GM21381 (cell line): ENCODE measurements around the gene PRDM12.
"Not testable (repeated sequence)": the region's sequence is repeated elsewhere in the genome, so short reads cannot be mapped to it uniquely, and the experiment has no call there.

Experiments
- ATAC-seq: cut with Tn5 transposase; IDR thresholded peaks from one replicate; pipeline ENCODE4 v1.9.1; 2021; ENCODE audit warnings: mild to moderate bottlenecking, moderate library complexity; ENCODE audit not compliant: unreplicated experiment

PRDM12 gene

DNA sequence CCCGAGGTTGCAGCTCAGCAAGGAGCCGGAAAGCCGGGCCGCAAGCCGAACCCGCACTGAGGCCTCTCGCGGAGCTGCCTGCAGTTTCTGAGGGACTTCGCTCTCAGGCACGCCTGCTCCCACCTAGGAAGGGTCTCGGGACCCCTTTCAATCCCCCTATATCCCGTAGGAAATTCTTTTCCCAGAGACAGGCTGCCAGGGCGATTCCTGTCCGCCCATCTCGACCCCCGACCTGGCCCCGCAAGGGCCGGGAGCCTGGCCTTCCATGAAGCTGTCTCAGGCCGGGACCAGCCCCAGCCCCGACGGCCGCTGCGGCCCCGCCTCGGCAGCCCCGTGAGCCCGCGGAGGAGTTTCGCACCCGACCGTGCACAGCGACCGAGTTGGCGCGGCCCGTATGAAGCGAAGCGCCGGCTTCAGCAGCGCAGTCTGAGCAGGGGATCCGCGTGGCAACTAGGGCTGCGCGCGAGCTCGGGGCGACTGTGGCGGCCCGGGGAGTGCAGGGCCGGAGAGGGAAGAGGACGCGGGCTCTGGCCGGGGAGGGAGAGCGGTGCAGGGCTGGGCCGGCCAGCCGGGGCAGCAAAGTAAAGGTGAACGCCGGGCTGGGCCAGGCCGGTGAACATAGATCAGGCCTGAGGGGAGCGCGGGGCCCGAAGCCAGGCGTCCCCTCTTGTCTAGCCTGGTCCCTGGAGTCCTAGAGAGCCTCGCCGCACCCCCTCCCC is 977 bp upstream of the PRDM12 start:
- ATAC-seq: no peak

- ATAC-seq: no peak
These were observed 480 bp upstream of the PRDM12 start for GRCh38 chr9:130663977-130664250.

GRCh38 chr9:130665029-130665430 is 636 bp downstream of the PRDM12 start:
- no peak for ATAC-seq

- ATAC-seq: no peak
These were observed 1.3 kb downstream of the PRDM12 start for GRCh38 chr9:130665431-130666392.

- no peak for ATAC-seq
These were observed 2.2 kb downstream of the PRDM12 start for GRCh38 chr9:130666393-130667119.

DNA sequence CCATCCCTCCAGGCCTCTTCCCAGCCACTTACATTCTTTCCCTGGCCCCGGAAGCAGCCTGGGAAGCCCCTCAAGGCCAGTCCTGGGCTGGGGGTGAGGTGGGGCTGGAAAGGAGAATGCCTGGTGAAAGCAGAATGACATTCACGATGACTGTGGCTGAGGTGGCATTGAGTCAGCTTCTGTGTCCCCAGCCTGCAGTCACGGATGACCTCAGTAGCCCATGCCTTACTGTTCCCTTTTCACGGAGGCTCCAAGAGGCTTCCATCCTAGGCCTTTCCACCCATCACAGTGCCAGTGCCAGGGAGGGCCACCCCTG is 2.7 kb downstream of the PRDM12 start:
- ATAC-seq: no peak

- ATAC-seq: no peak
These were observed 3.8 kb downstream of the PRDM12 start for GRCh38 chr9:130668196-130668595.

DNA sequence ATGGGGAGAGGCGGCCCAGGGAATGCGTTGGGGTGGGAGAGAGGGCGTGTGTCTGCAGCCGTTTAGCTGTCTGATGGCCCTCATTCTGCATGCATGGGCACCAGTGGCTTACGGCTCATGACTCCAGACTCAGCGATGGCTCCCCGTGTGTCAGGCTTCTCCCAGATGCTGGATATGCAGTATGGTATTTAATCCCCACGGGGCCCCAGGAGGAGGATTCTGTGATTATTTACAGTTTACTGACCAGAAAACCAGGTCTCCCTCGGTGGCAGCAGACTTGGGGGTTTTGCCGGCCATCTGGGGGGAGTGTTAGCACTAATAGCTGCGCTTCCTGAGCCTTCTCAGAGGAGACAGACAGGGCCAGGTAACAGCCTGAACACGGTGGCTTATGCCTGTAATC is 4.3 kb downstream of the PRDM12 start:
- ATAC-seq: no peak

- no peak for ATAC-seq
These were observed 5.6 kb downstream of the PRDM12 start for GRCh38 chr9:130669965-130670364.

- no peak for ATAC-seq
These were observed 6.2 kb downstream of the PRDM12 start for GRCh38 chr9:130670644-130671043.

GRCh38 chr9:130672466-130672865 is 8.1 kb downstream of the PRDM12 start:
- no peak for ATAC-seq

- ATAC-seq: no peak
These were observed 8.7 kb downstream of the PRDM12 start for GRCh38 chr9:130672933-130673615.

DNA sequence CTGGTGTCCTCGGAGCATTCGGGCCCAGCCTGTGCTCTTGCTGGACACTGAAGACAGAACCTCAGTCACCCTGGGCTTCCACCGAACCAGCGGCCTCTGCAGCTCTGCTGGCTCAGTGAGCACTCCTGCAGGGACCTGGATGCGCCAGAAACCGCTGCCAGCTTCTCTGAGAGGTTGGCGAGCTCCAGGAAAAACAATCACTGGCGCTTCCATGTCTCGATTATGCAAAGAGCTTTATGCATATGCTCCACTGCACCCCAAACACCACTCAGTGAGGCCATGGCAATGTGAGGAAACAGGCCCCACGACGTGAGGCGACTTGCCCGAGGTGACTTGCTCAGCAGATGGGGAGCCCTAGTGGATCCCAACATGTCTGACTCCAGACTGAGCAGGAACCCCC is 11.0 kb downstream of the PRDM12 start:
- ATAC-seq: no peak

DNA sequence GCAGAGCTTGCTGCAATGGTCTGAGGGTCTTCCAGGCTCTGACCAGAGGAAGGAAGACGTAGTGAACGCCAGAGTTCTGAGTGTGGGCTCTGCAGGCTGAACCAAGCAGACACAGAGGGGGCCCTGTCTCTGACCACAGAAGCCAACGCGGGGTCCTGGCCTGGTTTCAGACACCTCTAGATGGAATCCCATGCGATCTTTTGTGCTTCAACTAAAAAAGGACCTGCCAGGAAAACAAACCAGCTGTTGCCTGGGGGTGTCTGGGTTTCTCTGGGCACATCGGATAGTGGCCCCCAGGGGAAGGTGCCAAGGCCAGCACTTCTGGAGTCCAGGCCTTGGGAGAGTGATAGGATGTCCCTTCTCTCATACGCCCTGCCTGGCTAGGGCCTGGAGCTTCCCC is 12.9 kb downstream of the PRDM12 start:
- ATAC-seq: no peak

DNA sequence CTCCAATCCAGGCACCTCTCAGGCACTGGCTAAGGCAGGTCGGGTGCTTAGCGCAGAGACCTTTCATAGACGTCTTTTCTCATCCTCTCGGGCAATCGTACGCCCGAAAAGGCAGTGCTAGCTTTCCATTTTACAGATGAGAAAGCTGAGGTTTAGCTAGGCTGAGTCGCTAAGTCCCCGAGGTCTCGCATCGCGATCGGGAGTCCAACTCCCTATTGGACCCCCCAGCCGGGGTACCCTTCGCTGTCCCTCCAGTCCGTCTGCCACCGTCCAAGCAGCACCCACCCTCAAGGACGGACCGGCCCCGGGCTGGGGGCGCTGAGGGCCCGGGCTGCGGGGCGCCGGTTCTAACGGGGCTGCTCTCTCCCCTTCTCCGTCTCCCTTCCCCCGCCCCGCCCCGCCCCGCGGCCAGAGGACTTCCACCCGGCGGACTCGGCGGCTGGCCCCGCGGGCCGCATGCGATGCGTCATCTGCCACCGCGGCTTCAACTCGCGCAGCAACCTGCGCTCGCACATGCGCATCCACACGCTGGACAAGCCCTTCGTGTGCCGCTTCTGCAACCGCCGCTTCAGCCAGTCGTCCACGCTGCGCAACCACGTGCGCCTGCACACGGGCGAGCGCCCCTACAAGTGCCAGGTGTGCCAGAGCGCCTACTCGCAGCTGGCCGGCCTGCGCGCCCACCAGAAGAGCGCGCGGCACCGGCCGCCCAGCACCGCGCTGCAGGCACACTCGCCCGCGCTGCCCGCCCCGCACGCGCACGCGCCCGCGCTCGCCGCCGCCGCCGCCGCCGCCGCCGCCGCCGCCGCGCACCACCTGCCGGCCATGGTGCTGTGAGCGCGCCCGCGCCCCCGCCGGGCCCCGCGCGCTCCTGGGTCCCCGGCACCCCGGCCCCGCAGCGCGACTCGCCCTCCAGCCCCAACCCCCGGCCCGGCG is 16.7 kb downstream of the PRDM12 start:
- ATAC-seq: no peak

DNA sequence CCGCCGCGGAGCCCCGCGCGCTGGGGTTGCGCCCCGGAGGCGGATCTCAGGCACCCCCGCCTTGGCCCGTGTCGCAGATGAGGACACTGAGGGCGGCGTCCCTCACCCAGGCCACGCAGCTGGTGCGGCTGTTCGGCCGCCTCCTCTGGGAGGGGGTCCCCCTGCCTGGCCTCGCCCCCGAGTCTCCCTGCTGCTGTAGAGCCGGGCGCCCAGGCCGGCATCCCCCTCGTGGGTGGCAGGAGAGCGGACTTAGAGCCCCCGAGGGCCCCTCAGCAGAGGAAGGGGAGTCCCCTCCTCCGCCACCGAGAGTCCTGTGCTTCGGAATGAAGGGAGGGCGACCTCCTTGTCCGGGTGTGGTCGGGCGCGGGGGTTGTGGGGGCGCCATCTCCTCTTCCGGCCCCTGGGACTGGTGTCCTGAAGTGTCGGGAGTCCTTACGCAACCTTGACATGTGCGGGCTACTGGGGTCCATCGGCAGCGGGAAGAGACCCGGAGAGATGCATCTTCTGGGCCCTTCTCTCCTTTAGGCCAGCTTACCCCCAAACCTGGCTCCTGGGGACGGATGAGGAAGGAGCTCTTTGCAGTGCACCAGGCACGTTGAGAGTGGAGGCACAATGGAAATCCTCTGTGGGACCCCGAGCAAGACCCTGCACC is 17.5 kb downstream of the PRDM12 start:
- no peak for ATAC-seq

DNA sequence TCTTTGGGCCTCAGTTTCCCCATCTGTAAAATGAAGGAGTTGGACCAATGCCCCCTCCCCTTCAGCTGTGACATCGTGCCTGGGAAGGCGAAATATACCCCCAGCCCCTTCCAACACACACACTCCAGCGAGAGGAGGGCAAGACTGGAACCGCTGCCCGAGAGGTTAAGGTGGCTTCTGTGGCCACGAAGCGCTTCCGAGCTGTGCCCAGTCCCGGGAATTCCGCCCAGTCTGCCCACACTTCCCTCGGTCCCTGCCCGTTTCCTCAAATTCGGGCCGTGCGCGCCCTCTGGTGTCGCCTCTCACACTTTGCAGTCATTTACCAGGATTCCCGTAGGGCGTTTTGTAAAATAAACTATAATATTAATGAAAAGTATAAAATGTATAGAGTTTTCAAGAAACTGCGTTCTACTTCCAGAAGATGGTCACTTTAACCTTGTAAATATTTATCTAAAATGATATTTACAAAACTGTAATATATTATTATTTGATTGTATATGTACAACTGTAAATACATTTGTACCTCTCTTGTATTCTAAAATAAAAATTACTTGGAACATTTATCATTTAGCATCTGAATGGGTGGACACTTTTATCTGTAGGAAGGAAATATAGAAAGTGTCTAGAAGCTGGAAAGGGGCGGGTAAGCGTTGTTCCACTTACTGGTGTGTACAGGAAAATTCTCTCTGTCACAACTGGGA is 18.2 kb downstream of the PRDM12 start:
- ATAC-seq: no peak

DNA sequence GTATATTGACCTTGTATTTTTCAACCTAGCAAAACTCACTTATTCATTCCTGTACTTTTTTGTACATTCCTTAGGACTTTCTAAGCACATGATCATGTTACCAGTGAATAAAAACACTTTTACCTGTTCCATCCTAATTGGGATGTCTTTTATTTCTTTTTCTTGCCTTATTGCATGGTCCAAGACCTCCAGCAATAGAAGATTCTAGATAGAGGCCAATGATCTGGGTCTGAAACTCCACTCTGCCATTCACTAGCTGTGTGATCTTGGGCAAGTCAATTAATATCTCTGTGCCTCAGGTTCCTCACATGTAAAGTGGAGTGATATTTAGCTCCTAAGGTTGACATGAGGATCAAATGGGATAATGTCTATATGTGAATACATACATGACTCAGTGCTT is 20.7 kb downstream of the PRDM12 start:
- no peak for ATAC-seq

- ATAC-seq: not testable (repeated sequence)
These were observed 21.6 kb downstream of the PRDM12 start for GRCh38 chr9:130685945-130686344.
